ENCODE data around the gene KCTD4. TPM values are rescaled to one million over a fixed set of nuclear protein-coding genes. Genes with fewer than 3 reads are reported as not detected.
"Not testable (repeated sequence)": the region's sequence is repeated elsewhere in the genome, so short reads cannot be mapped to it uniquely, and the experiment has no call there.

KCTD4 gene
- 0.40 TPM for polyA plus RNA-seq (2012; ENCODE audit: missing spikeins)

DNA sequence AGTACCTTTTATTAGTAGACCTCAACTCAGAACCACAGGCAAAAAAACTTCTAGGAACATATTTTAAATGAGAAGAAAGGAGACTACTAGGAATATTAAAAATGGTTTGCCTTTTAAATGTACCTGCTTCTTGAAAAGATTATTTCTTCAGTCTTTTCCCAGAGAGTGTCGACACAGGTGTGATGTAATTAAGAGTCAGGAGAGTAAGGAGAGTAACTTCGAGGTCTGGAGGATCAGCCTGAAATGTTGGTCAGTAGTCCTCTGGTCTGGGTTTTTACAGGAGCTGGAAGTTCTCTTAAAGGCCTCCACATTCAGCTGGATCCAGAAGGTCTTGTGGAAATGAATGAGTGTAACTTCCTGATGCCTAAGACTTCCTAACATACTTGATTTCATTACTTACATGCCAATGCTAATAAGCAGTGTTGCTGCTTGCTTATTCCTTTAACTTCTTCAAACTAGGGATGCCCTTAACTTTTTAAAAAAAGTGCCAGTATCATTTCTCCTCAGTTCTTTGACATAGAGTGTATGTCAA is at the start of gene KCTD4:
TSS of gene KCTD4 (minus strand) at position 345 of the 532 bp plus-strand sequence. CDS start 6,478 bp downstream, outside the sequence.
- FAIRE-seq (no peak), DNase-seq (ENCODE audit: insufficient read length) (no peak)
- no peak for TF ChIP-seq POLR2AphosphoS5 (IDR thresholded peaks at IDR 0.05; ENCODE audit: low read depth, low read length)
- TF ChIP-seq POLR2A (IDR thresholded peaks at IDR 0.05; ENCODE audit: low read depth, low read length), result no peak

DNA sequence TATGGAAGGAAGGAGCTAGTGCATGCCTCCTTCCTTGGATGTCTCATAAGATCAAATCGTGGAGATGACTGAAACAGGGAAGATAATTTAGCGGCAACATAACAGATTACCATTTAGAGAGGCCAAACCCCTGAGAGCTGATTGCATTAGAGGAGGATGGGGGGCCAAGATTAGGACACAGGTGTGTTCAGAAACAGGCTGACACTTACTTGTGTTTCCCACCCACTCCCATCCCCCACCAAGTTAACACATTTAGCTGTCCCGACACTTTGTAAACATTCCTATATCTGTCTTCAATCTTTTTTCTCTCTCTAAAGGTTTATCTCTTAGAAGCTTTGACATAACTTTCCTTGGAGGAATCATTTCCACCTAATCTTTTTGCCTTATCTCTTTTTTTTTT is 48.8 kb upstream of the KCTD4 start:
- FAIRE-seq, result no peak
- DNase-seq (ENCODE audit: insufficient read length), result no peak
- TF ChIP-seq POLR2AphosphoS5 (IDR thresholded peaks at IDR 0.05; ENCODE audit: low read depth, low read length), result no peak
- no peak for TF ChIP-seq TAF1 (IDR thresholded peaks at IDR 0.05; ENCODE audit: borderline replicate concordance, low read depth, low read length)
- TF ChIP-seq POLR2A (IDR thresholded peaks at IDR 0.05; ENCODE audit: low read depth, low read length), result no peak

DNA sequence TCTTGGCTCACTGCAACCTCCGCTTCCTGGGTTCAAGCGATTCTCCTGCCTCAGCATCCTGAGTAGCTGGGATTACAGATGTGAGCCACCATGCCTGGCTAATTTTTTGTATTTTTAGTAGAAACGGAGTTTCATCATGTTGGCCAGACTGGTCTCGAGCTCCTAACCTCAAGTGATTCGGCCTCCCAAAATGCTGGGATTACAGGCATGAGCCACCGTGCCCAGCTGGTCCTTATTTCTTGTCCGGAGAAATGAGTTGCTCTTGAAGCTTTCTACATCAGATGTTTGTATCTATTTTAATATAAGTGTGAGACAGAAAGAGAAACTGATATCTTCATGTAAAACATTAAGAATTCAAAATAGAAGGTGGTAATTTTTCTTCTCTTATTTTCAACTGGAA is 43.9 kb upstream of the KCTD4 start:
- not testable (repeated sequence) for DNase-seq (ENCODE audit: insufficient read length); FAIRE-seq

DNA sequence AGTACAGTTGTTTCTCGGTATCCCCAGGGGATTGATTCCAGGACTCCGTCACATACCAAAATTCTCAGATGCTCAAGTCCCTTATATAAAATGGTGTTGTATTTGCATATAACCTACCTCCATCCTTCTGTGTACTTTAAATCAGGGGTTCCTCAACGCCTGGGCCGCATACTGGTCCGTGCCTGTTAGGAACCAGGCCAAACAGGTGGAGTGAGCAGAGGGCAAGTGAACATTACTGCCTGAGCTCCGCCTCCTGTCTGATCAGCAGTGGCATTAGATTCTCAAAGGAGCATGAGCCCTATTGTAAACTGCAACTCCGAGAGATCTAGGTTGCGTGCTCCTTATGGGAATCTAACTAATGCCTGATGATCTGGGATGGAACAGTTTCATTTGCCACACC is 42.2 kb upstream of the KCTD4 start:
- no peak for DNase-seq (ENCODE audit: insufficient read length)
- TF ChIP-seq POLR2AphosphoS5 (IDR thresholded peaks at IDR 0.05; ENCODE audit: low read depth, low read length), result no peak
- no peak for TF ChIP-seq POLR2A (IDR thresholded peaks at IDR 0.05; ENCODE audit: low read depth, low read length)
- no peak for TF ChIP-seq TAF1 (IDR thresholded peaks at IDR 0.05; ENCODE audit: borderline replicate concordance, low read depth, low read length)
- FAIRE-seq, result no peak

DNA sequence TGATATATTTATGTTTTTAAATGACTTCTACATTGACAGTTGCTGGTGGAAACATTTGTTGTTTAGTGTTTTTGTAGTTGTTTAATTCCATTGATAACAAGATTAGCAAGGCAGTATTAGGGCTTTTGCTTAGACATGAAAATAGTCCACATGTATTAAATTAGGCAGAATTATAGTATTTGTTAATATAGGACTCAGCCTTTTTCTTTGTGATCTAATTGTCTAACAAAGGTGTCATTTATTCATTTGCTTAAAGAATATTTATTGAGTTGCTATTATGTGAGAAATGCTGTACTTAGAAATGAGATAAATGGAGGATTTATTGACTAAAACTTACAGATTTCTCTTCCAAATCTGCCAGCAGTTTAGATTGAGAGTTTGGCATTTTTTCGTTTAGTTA is 41.7 kb upstream of the KCTD4 start:
- no peak for DNase-seq (ENCODE audit: insufficient read length)
- TF ChIP-seq POLR2A (IDR thresholded peaks at IDR 0.05; ENCODE audit: low read depth, low read length) (no peak), TAF1 (IDR thresholded peaks at IDR 0.05; ENCODE audit: borderline replicate concordance, low read depth, low read length) (no peak)
- no peak for FAIRE-seq

DNA sequence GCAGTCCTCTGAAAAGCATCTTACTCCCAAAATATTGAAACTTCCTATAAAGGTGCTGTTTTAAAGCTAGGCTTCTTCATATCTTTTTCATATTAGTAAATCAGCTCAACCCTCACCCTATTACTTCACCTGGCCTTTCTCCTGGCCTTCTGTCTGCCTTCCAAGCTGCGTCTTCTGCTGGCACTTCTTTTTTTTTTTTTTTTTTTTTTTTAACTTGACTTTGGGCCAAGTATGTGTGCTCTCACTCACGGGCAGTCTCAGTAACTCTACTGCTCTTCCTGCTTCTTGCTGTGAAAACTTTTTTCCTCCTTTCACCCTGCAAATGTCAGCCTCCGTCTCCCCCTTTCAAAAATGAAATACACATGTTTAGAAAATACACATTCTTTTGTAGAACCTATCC is 41.2 kb upstream of the KCTD4 start:
- no peak for TF ChIP-seq TAF1 (IDR thresholded peaks at IDR 0.05; ENCODE audit: borderline replicate concordance, low read depth, low read length)
- no peak for TF ChIP-seq POLR2A (IDR thresholded peaks at IDR 0.05; ENCODE audit: low read depth, low read length)
- TF ChIP-seq POLR2AphosphoS5 (IDR thresholded peaks at IDR 0.05; ENCODE audit: low read depth, low read length), result no peak
- FAIRE-seq (no peak), DNase-seq (ENCODE audit: insufficient read length) (no peak)

DNA sequence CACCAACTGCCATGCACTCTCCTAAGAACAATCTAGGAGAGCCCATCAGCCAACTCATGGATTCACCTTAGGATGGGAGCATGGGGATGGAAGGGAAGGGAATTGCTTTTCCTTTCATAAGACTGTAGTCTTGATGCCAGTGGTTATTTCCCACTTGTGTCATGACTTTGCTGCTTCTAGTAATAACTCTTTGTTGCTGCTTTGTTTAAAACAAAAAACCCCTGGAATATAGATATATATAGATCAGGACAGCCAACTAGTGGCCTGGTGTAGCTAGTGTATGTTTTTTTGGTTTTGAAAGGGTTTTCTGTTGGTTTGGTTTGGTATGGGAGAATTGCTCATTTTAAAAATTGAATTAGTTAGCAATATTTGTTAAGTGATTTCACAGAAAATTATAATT is 39.3 kb upstream of the KCTD4 start:
- TF ChIP-seq POLR2AphosphoS5 (IDR thresholded peaks at IDR 0.05; ENCODE audit: low read depth, low read length) (no peak), TAF1 (IDR thresholded peaks at IDR 0.05; ENCODE audit: borderline replicate concordance, low read depth, low read length) (no peak), POLR2A (IDR thresholded peaks at IDR 0.05; ENCODE audit: low read depth, low read length) (no peak)
- FAIRE-seq (no peak), DNase-seq (ENCODE audit: insufficient read length) (no peak)

DNA sequence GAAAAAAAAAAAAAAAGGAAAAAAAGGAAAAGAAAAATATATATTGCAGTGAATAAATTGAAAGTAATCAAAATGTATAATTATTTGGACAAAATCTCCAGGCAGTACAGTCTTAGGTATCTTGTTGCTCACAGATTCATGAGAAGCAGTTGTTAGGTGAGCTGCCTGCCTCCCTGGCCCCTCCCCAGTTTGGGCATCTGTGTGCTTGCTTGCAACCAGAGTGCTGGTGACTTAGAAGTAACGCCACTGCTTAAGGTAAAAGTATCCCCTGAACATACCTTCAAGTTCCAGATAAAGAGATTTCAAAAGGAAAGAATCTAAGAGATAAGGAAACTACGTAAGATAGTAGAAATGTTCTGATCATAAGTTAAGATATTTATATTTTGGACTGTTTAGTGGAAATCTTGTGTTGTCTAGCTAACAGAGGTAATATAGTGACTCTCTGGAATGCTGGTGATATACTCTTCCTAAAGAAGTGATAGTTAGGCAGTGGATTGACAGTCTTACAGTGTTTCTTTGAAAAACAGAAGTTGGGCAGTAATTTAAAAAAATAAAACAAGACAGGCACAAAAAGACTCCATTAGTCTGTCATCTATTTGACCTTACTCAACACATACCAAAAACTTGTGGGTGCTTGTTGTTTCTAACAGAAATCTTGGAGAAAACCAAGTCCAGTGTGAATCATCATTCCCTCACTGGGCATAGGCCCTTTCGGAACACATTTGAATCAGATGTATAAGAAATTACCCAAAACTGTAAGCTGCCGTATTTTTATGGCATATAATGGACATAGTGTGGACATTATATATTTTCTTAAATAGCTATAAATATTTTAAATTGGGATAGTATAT is 38.3 kb upstream of the KCTD4 start:
- no peak for FAIRE-seq

DNA sequence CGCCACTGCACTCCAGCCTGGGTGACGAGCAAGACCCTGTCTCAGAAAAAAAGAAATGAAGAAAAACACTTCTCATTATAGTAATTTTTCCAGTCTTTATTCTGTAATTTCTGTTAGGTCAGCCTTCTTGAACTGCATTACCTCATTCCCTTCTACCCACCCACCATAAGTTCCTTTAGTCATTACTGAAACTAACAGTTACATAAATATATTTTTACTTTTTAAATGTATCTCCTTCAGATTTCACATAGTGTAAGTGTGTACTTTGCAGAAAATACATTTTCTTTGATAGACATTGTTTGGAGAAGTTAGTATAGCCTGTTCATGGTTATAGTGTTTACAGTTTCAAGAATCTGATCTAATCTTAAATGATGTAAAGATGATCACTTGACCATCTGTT is 31.7 kb upstream of the KCTD4 start:
- FAIRE-seq, result no peak
- DNase-seq (ENCODE audit: insufficient read length), result no peak
- TF ChIP-seq POLR2A (IDR thresholded peaks at IDR 0.05; ENCODE audit: low read depth, low read length), result no peak
- TF ChIP-seq POLR2AphosphoS5 (IDR thresholded peaks at IDR 0.05; ENCODE audit: low read depth, low read length), result no peak
- no peak for TF ChIP-seq TAF1 (IDR thresholded peaks at IDR 0.05; ENCODE audit: borderline replicate concordance, low read depth, low read length)

More for the DNA sequence above, 38.3 kb upstream of the KCTD4 start:
- TF ChIP-seq TAF1 (IDR thresholded peaks at IDR 0.05; ENCODE audit: borderline replicate concordance, low read depth, low read length), result no peak
- no peak for TF ChIP-seq POLR2AphosphoS5 (IDR thresholded peaks at IDR 0.05; ENCODE audit: low read depth, low read length)
- TF ChIP-seq POLR2A (IDR thresholded peaks at IDR 0.05; ENCODE audit: low read depth, low read length), result no peak
- DNase-seq (ENCODE audit: insufficient read length), result no peak

DNA sequence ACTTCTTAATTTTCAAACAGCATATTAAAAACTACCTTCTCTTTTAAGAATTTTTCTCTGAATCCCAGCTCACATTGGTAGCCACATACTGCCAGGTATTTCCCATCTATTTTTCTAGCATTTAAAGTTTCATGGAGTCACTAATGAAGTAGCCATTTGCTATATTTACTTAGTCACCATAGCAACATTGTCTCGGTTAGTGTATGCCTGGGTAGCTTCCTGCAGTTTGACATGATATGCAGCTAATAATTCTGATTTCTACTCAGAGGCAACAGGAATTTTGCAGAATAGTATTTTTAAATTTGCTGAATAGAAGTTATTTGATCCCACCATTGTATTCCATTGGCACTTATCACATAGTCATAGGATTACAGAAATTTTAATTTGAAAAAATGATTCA is 30.9 kb upstream of the KCTD4 start:
- TF ChIP-seq POLR2A (IDR thresholded peaks at IDR 0.05; ENCODE audit: low read depth, low read length) (no peak), TAF1 (IDR thresholded peaks at IDR 0.05; ENCODE audit: borderline replicate concordance, low read depth, low read length) (no peak), POLR2AphosphoS5 (IDR thresholded peaks at IDR 0.05; ENCODE audit: low read depth, low read length) (no peak)
- DNase-seq (ENCODE audit: insufficient read length), result no peak
- no peak for FAIRE-seq

DNA sequence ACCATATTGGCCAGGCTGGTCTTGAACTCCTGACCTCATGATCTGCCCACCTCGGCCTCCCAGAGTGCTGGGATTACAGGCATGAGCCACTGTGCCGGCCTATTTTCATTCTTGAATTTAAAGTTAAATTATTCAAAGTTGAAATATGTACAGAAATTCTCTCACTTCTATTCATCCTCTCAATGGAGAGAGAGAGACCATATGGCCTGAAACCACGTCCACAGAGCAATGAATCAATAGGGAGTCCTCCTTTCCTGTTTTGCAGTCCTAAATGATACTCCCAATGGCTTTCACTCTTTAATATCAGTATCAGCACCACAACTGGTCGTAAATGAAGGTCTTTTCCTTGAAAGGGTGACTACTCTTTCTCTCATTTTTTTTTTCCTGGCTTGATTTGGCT is 30.5 kb upstream of the KCTD4 start:
- FAIRE-seq (no peak), DNase-seq (ENCODE audit: insufficient read length) (no peak)
- TF ChIP-seq POLR2A (IDR thresholded peaks at IDR 0.05; ENCODE audit: low read depth, low read length) (no peak), TAF1 (IDR thresholded peaks at IDR 0.05; ENCODE audit: borderline replicate concordance, low read depth, low read length) (no peak), POLR2AphosphoS5 (IDR thresholded peaks at IDR 0.05; ENCODE audit: low read depth, low read length) (no peak)

DNA sequence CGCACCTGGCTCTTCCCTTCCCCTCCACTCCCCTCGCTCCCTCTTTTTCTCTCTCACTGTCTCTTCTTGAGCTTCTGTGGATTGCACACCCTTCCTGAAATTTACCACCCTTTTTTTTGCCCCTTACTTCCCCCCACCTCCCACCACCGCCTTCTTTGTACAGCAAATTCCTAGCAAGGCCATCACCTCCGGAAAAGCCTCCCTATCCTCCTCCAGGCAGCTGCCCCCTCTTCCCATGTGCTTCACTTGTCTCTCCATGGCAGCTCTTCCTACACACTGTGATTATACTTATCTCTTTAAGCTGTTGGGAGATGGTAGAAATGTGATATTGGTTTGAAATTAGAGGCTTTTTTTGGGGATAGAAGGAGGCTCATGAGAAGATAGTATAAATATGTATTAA is 28.3 kb upstream of the KCTD4 start:
- no peak for FAIRE-seq
- TF ChIP-seq POLR2AphosphoS5 (IDR thresholded peaks at IDR 0.05; ENCODE audit: low read depth, low read length) (no peak), POLR2A (IDR thresholded peaks at IDR 0.05; ENCODE audit: low read depth, low read length) (no peak), TAF1 (IDR thresholded peaks at IDR 0.05; ENCODE audit: borderline replicate concordance, low read depth, low read length) (no peak)

More for the DNA sequence above, 28.3 kb upstream of the KCTD4 start:
- DNase-seq (ENCODE audit: insufficient read length), result no peak
